ENCODE data around the gene EPHB3.

EPHB3 gene

GRCh38 chr3:184553385-184553784 lies 8.2 kb upstream of the EPHB3 start:
- no peak overlapping the region for H3K27ac ChIP-seq (ENCODE audit: poor library complexity, severe bottlenecking)
- H3K4me1 ChIP-seq (ENCODE audit: insufficient read depth, poor library complexity, severe bottlenecking), result no peaks in the 10 kb centered on the region
- no peak for TF ChIP-seq CTCF (IDR thresholded peaks at IDR 0.05; ENCODE audit: poor library complexity, severe bottlenecking)
- DNase-seq (ENCODE audit: low spot score) (no peak), ATAC-seq (ENCODE audit: low read depth) (no peak)
- no peak overlapping the region for H3K4me3 ChIP-seq (ENCODE audit: severe bottlenecking)
- H3K36me3 ChIP-seq (ENCODE audit: low read depth), result no peaks in the 10 kb centered on the region
- no peaks in the 10 kb centered on the region for H3K9me3 ChIP-seq (ENCODE audit: severe bottlenecking)
- H3K27me3 ChIP-seq (ENCODE audit: insufficient read depth, poor library complexity, severe bottlenecking), result no peaks in the 10 kb centered on the region

GRCh38 chr3:184554461-184554860 lies 7.1 kb upstream of the EPHB3 start:
- no peak for ATAC-seq (ENCODE audit: low read depth)
- Histone ChIP-seq H3K27ac (ENCODE audit: poor library complexity, severe bottlenecking) (no peak overlapping the region), H3K4me3 (ENCODE audit: severe bottlenecking) (no peak overlapping the region), H3K36me3 (ENCODE audit: low read depth) (no peaks in the 10 kb centered on the region), H3K4me1 (ENCODE audit: insufficient read depth, poor library complexity, severe bottlenecking) (no peaks in the 10 kb centered on the region), H3K9me3 (ENCODE audit: severe bottlenecking) (no peaks in the 10 kb centered on the region), H3K27me3 (ENCODE audit: insufficient read depth, poor library complexity, severe bottlenecking) (no peaks in the 10 kb centered on the region)
- TF ChIP-seq CTCF (IDR thresholded peaks at IDR 0.05; ENCODE audit: poor library complexity, severe bottlenecking), result no peak
- no peak for DNase-seq (ENCODE audit: low spot score)

GRCh38 chr3:184556582-184557347 lies 4.8 kb upstream of the EPHB3 start:
- Histone ChIP-seq H3K4me1 (ENCODE audit: insufficient read depth, poor library complexity, severe bottlenecking) (no peaks in the 10 kb centered on the region), H3K4me3 (ENCODE audit: severe bottlenecking) (no peak overlapping the region), H3K27me3 (ENCODE audit: insufficient read depth, poor library complexity, severe bottlenecking) (no peaks in the 10 kb centered on the region), H3K27ac (ENCODE audit: poor library complexity, severe bottlenecking) (no peak overlapping the region), H3K9me3 (ENCODE audit: severe bottlenecking) (no peaks in the 10 kb centered on the region), H3K36me3 (ENCODE audit: low read depth) (no peaks in the 10 kb centered on the region)
- ATAC-seq (ENCODE audit: low read depth) (no peak), DNase-seq (ENCODE audit: low spot score) (no peak)
- no peak for TF ChIP-seq CTCF (IDR thresholded peaks at IDR 0.05; ENCODE audit: poor library complexity, severe bottlenecking)

GRCh38 chr3:184557348-184557950 lies 4.1 kb upstream of the EPHB3 start:
- H3K4me3 ChIP-seq (ENCODE audit: severe bottlenecking), result no peak overlapping the region
- no peaks in the 10 kb centered on the region for H3K36me3 ChIP-seq (ENCODE audit: low read depth)
- H3K27ac ChIP-seq (ENCODE audit: poor library complexity, severe bottlenecking), result no peak overlapping the region
- ATAC-seq (ENCODE audit: low read depth), result no peak
- no peak for DNase-seq (ENCODE audit: low spot score)
- no peaks in the 10 kb centered on the region for H3K27me3 ChIP-seq (ENCODE audit: insufficient read depth, poor library complexity, severe bottlenecking)
- H3K9me3 ChIP-seq (ENCODE audit: severe bottlenecking), result no peaks in the 10 kb centered on the region
- no peaks in the 10 kb centered on the region for H3K4me1 ChIP-seq (ENCODE audit: insufficient read depth, poor library complexity, severe bottlenecking)
- no peak for TF ChIP-seq CTCF (IDR thresholded peaks at IDR 0.05; ENCODE audit: poor library complexity, severe bottlenecking)

GRCh38 chr3:184558726-184559125 lies 2.9 kb upstream of the EPHB3 start:
- Histone ChIP-seq H3K27ac (ENCODE audit: poor library complexity, severe bottlenecking) (no peak overlapping the region), H3K9me3 (ENCODE audit: severe bottlenecking) (no peaks in the 10 kb centered on the region), H3K4me3 (ENCODE audit: severe bottlenecking) (no peak overlapping the region), H3K4me1 (ENCODE audit: insufficient read depth, poor library complexity, severe bottlenecking) (no peaks in the 10 kb centered on the region), H3K27me3 (ENCODE audit: insufficient read depth, poor library complexity, severe bottlenecking) (no peaks in the 10 kb centered on the region), H3K36me3 (ENCODE audit: low read depth) (no peaks in the 10 kb centered on the region)
- TF ChIP-seq CTCF (IDR thresholded peaks at IDR 0.05; ENCODE audit: poor library complexity, severe bottlenecking), result no peak
- DNase-seq (ENCODE audit: low spot score) (no peak), ATAC-seq (ENCODE audit: low read depth) (no peak)
